Activated B cell treated with CpG ODN at 0.5 μM for 24 hours (primary cell): ENCODE data around the gene ZNF594. TPM values are rescaled to one million over a fixed set of nuclear protein-coding genes. Genes with fewer than 3 reads are reported as not detected.
A peak's percentile ranks its signal among the peaks of the same experiment; 100 is the strongest.
"Not testable (repeated sequence)": the region's sequence is repeated elsewhere in the genome, so short reads cannot be mapped to it uniquely, and the experiment has no call there.

Source experiments
- ATAC-seq: fragments of 200-7000 bp; cut with Tn5 transposase; one replicate; pipeline ENCODE4 v1.10.0; 2021; ENCODE audit warnings: low read depth, mild to moderate bottlenecking, moderate library complexity
- CTCF ChIA-PET: fragments of 350-600 bp; sonication (Branson Sonifier 250); formaldehyde crosslinking; loops from one replicate; lab custom pipeline; 2021; ENCODE audit warnings: antibody characterized with exemption; lab: Charles Lee
- POLR2A ChIA-PET: fragments of 350-600 bp; sonication (Branson Sonifier 250); formaldehyde crosslinking; loops from one replicate; lab custom pipeline; 2021; ENCODE audit warnings: antibody characterized with exemption; lab: Charles Lee
- DNase-seq: peaks from one replicate; pipeline ENCODE4 v3.0.0; 2022
- H3K27ac Mint-ChIP-seq: one replicate; pipeline ENCODE4 v1.8.0; 2020; ENCODE audit warnings: mixed read lengths
- H3K27me3 Mint-ChIP-seq: one replicate; pipeline ENCODE4 v1.8.0; 2021; ENCODE audit warnings: mixed read lengths
- H3K36me3 Mint-ChIP-seq: one replicate; pipeline ENCODE4 v1.8.0; 2021; ENCODE audit warnings: low read depth, mixed read lengths
- H3K4me1 Mint-ChIP-seq: one replicate; pipeline ENCODE4 v1.8.0; 2021; ENCODE audit warnings: mixed read lengths
- H3K4me3 Mint-ChIP-seq: one replicate; pipeline ENCODE4 v1.8.0; 2020; ENCODE audit warnings: mild to moderate bottlenecking, mixed read lengths
- H3K9me3 Mint-ChIP-seq: one replicate; pipeline ENCODE4 v1.8.0; 2020; ENCODE audit warnings: mixed read lengths
- intact Hi-C: fragments of 100-400 bp; cut with micrococcal nuclease; formaldehyde crosslinking; loops from one replicate; pipeline ENCODE4 v1.15.1; 2024
- total RNA-seq: library from RNA; stranded (reverse); gene quantifications from 2 replicates; pipeline ENCODE4 v1.2.3, GENCODE V29; 2022
- TF ChIP-seq, protein P1 (sequence below): fragments of 200-600 bp; IDR thresholded peaks from one replicate; pipeline ENCODE4 v1.8.0; 2022; ENCODE audit warnings: antibody characterized with exemption, mild to moderate bottlenecking

Gene ZNF594
- total RNA-seq, 1 donor from 2014 or later, result 26.8 TPM

DNA sequence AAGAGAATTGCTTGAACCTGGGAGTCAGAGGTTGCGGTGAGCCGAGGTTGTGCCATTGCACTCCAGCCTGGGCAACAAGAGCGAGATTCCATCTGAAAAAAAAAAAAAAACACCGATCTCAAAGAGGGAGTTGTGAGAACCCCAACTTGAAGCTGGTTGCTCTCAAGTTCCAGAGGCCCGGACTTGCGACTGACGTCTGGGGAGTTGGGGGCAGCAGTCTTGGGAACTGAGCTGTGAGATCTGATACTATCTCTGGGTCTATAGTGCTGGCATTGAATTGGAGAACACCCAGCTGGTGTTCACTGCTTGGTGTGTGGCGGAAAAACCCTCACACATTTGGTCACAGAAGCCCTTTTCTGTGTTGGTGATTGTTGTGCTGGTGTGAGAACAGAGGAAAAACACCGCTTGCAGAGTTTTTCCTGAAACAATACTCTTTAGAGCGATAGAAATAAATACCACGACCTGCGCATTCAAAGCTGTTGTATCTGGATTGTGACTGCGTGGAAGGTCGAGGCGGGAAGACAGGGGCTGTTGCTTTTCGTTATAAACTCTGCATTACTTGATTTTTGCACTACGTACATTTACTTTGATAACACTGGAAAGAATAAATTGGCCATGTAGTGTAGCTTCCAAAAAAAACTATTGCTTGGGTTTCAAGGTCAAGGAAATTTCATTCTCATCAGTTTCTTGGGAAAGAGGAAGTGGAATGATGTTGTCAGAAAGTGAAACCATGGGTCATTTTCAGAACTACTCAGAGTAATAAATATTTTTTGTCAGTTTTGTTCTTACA lies 34.2 kb upstream of the ZNF594 start:
- Mint-ChIP-seq H3K27ac (peak overlapping the region; percentile 98), H3K4me3 (peak overlapping the region; percentile 75), H3K9me3 (no peaks in the 10 kb centered on the region), H3K27me3 (no peaks in the 10 kb centered on the region), H3K4me1 (peaks cover 100% of the 10 kb centered on the region), H3K36me3 (peaks cover 45% of the 10 kb centered on the region)
- CTCF ChIA-PET, result interaction anchor here (0.5 to 4.9 kb wide), 7 partner anchors 10 to 208 kb away, joined by 3 to 35 read pairs (median 3); no protein-coding TSS in a partner anchor
- DNase-seq, result no peak
- POLR2A ChIA-PET, result interaction anchor here (0.6 to 10.8 kb wide), 19 partner anchors 9 to 279 kb away, joined by 3 to 130 read pairs (median 5); partner anchors contain the start of genes NUP88, RPAIN, SCIMP and ZNF594
- ATAC-seq, result peak; percentile 19
- TF ChIP-seq, protein P1, sequence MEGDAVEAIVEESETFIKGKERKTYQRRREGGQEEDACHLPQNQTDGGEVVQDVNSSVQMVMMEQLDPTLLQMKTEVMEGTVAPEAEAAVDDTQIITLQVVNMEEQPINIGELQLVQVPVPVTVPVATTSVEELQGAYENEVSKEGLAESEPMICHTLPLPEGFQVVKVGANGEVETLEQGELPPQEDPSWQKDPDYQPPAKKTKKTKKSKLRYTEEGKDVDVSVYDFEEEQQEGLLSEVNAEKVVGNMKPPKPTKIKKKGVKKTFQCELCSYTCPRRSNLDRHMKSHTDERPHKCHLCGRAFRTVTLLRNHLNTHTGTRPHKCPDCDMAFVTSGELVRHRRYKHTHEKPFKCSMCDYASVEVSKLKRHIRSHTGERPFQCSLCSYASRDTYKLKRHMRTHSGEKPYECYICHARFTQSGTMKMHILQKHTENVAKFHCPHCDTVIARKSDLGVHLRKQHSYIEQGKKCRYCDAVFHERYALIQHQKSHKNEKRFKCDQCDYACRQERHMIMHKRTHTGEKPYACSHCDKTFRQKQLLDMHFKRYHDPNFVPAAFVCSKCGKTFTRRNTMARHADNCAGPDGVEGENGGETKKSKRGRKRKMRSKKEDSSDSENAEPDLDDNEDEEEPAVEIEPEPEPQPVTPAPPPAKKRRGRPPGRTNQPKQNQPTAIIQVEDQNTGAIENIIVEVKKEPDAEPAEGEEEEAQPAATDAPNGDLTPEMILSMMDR, result no peak
- intact Hi-C loops, result loop anchor here (2.0 kb wide), 1 partner anchor 15 kb away; no protein-coding TSS in a partner anchor

GRCh38 chr17:5221912-5222311 lies 30.2 kb upstream of the ZNF594 start:
- DNase-seq, CTCF ChIA-PET, ATAC-seq, H3K9me3 Mint-ChIP-seq, H3K27me3 Mint-ChIP-seq: not testable (repeated sequence)
- intact Hi-C loops, result loop anchor here (1.0 kb wide), 2 partner anchors 12 to 15 kb away; no protein-coding TSS in a partner anchor
- Mint-ChIP-seq H3K4me3 (peak overlapping the region; percentile 66), H3K27ac (peak overlapping the region; percentile 98), H3K36me3 (peaks cover 46% of the 10 kb centered on the region), H3K4me1 (peaks cover 70% of the 10 kb centered on the region)
- POLR2A ChIA-PET, result interaction anchor here (0.7 to 2.2 kb wide), 4 partner anchors 10 to 78 kb away, joined by 5 to 21 read pairs (median 8); partner anchors contain the start of gene SCIMP

DNA sequence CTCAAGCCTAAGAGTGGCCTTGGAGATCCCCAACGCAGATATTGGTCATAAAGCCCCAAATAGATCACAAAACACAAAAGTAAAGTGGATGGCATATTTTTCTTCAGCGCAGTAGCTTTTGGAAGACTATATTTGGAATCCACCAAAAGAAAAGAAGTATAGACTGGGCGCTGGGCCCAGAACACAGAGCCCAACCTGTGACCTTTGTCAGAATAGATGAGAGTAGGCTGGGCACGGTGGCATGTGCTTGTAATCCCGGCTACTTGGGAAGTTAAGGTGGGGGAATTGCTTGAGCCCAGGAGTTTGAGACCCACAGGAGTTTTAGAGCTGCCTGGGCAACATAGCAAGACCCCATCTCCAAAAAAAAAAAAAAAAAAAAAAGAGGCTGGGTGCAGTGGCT lies 28.4 kb upstream of the ZNF594 start:
- H3K27ac Mint-ChIP-seq, result peak overlapping the region; percentile 98
- no peak overlapping the region for H3K4me3 Mint-ChIP-seq

DNA sequence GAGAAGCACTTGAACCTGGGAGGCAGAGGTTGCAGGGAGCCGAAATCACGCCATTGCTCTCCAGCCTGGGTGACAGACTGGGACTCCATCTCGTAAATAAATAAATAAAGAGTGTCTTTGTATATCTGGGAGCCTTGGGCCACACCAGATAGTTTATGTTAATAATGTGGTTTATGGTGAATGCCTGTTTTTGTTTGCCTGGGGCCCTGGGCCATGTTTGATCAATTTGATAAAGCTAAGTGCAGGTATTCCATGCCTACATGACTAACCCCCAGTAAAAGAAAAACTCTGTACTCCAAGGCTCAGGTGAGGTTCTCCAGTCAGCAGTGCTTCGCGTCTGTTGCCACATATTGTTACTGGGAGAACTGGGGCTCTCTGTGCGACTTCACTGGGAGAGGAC lies 27.9 kb upstream of the ZNF594 start:
- TF ChIP-seq, protein P1, result no peak
- Mint-ChIP-seq H3K27me3 (no peaks in the 10 kb centered on the region), H3K4me3 (no peak overlapping the region), H3K27ac (peak overlapping the region; percentile 98), H3K4me1 (peaks cover 62% of the 10 kb centered on the region), H3K9me3 (no peaks in the 10 kb centered on the region), H3K36me3 (peaks cover 57% of the 10 kb centered on the region)
- DNase-seq (no peak), ATAC-seq (no peak)
- ChIA-PET CTCF (interaction anchor here (0.6 to 1.6 kb wide), 2 partner anchors 18 to 28 kb away, joined by 3 to 5 read pairs; partner anchors contain the start of gene ZNF594), POLR2A (interaction anchor here (0.6 to 1.9 kb wide), 4 partner anchors 9 to 52 kb away, joined by 4 to 12 read pairs (median 8); no protein-coding TSS in a partner anchor)
- intact Hi-C loops, result no loop called here

More for the DNA sequence above, 28.4 kb upstream of the ZNF594 start:
- Mint-ChIP-seq H3K9me3 (no peaks in the 10 kb centered on the region), H3K36me3 (peaks cover 52% of the 10 kb centered on the region), H3K27me3 (no peaks in the 10 kb centered on the region), H3K4me1 (peaks cover 64% of the 10 kb centered on the region)
- TF ChIP-seq, protein P1, result no peak
- intact Hi-C loops, result no loop called here
- POLR2A ChIA-PET, result interaction anchor here (0.6 to 1.9 kb wide), 7 partner anchors 9 to 109 kb away, joined by 3 to 16 read pairs (median 7); no protein-coding TSS in a partner anchor
- ATAC-seq (no peak), DNase-seq (no peak)
- CTCF ChIA-PET, result interaction anchor here (0.6 to 1.6 kb wide), 2 partner anchors 17 to 28 kb away, joined by 3 to 5 read pairs; partner anchors contain the start of gene ZNF594

- ATAC-seq, CTCF ChIA-PET, H3K9me3 Mint-ChIP-seq, H3K27ac Mint-ChIP-seq, intact Hi-C loops, H3K27me3 Mint-ChIP-seq, DNase-seq, H3K4me3 Mint-ChIP-seq: not testable (repeated sequence)
- H3K36me3 Mint-ChIP-seq, result peaks cover 66% of the 10 kb centered on the region
- POLR2A ChIA-PET, result interaction anchor here (1.1 to 2.2 kb wide), 3 partner anchors 8 to 19 kb away, joined by 3 to 7 read pairs (median 4); no protein-coding TSS in a partner anchor
- H3K4me1 Mint-ChIP-seq, result peaks cover 59% of the 10 kb centered on the region
These were observed 25.9 kb upstream of the ZNF594 start for GRCh38 chr17:5217562-5217961.
